H7 (cell line): ENCODE results near the gene LRRC74A. TPM values are rescaled to one million over a fixed set of nuclear protein-coding genes. Genes with fewer than 3 reads are reported as not detected.

ENCODE experiments used
- DNase-seq: peaks from one replicate; pipeline ENCODE4 v3.0.0; 2012
- H3K27me3 ChIP-seq: 2 replicates; pipeline ENCODE4 v1.6.0; 2011; ENCODE audit warnings: mild to moderate bottlenecking, low read length; ENCODE audit not compliant: control insufficient read depth, insufficient read depth
- H3K36me3 ChIP-seq: replicated peaks from 2 replicates; pipeline ENCODE4 v1.5.1; 2011; ENCODE audit warnings: low read length; ENCODE audit not compliant: control insufficient read depth, insufficient read depth
- H3K4me3 ChIP-seq: 2 replicates; pipeline ENCODE4 v1.5.1; 2011; ENCODE audit warnings: low read depth, mild to moderate bottlenecking, control low read depth, low read length, moderate library complexity; ENCODE audit not compliant: insufficient read depth
- total RNA-seq: library from RNA; depleted of rRNA; stranded (reverse); fragments of >200 nt; shearing (Covaris generic); gene quantifications from 2 replicates; pipeline ENCODE4 v1.2.3, GENCODE V29; 2014

LRRC74A gene
- total RNA-seq, 1 experiment from 2014 or later = not detected

- Histone ChIP-seq H3K36me3 (peaks cover 23% of the 10 kb centered on the region), H3K27me3 (no peaks in the 10 kb centered on the region), H3K4me3 (no peak overlapping the region)
- peak; percentile 98 for DNase-seq
These were observed 41.3 kb upstream of the LRRC74A start for GRCh38 chr14:76784881-76785280.

- peaks cover 30% of the 10 kb centered on the region for H3K36me3 ChIP-seq
- no peak overlapping the region for H3K4me3 ChIP-seq
- no peaks in the 10 kb centered on the region for H3K27me3 ChIP-seq
- DNase-seq = no peak
These were observed 39.6 kb upstream of the LRRC74A start for GRCh38 chr14:76786601-76787000.

GRCh38 chr14:76792422-76792821, 33.8 kb upstream of the LRRC74A start:
- H3K4me3 ChIP-seq = no peak overlapping the region
- H3K27me3 ChIP-seq = no peaks in the 10 kb centered on the region
- H3K36me3 ChIP-seq = peaks cover 17% of the 10 kb centered on the region
- DNase-seq = no peak

GRCh38 chr14:76793324-76793723, 32.9 kb upstream of the LRRC74A start:
- no peak overlapping the region for H3K4me3 ChIP-seq
- no peak for DNase-seq
- peaks cover 14% of the 10 kb centered on the region for H3K36me3 ChIP-seq
- H3K27me3 ChIP-seq = no peaks in the 10 kb centered on the region

GRCh38 chr14:76793956-76794355, 32.3 kb upstream of the LRRC74A start:
- H3K36me3 ChIP-seq = peaks cover 12% of the 10 kb centered on the region
- H3K4me3 ChIP-seq = no peak overlapping the region
- no peaks in the 10 kb centered on the region for H3K27me3 ChIP-seq
- no peak for DNase-seq

- Histone ChIP-seq H3K4me3 (no peak overlapping the region), H3K27me3 (no peaks in the 10 kb centered on the region), H3K36me3 (peaks cover 44% of the 10 kb centered on the region)
- DNase-seq = no peak
These were observed 19.8 kb upstream of the LRRC74A start for GRCh38 chr14:76806446-76806845.

- no peak overlapping the region for H3K4me3 ChIP-seq
- H3K27me3 ChIP-seq = no peaks in the 10 kb centered on the region
- DNase-seq = no peak
- H3K36me3 ChIP-seq = peaks cover 36% of the 10 kb centered on the region
These were observed 18.2 kb upstream of the LRRC74A start for GRCh38 chr14:76808011-76808410.

- no peaks in the 10 kb centered on the region for H3K27me3 ChIP-seq
- peaks cover 28% of the 10 kb centered on the region for H3K36me3 ChIP-seq
- H3K4me3 ChIP-seq = no peak overlapping the region
- DNase-seq = no peak
These were observed 17.2 kb upstream of the LRRC74A start for GRCh38 chr14:76808990-76809389.

- H3K27me3 ChIP-seq = no peaks in the 10 kb centered on the region
- H3K4me3 ChIP-seq = no peak overlapping the region
- H3K36me3 ChIP-seq = peaks cover 25% of the 10 kb centered on the region
- DNase-seq = no peak
These were observed 15.7 kb upstream of the LRRC74A start for GRCh38 chr14:76810525-76810924.

- H3K36me3 ChIP-seq = peaks cover 24% of the 10 kb centered on the region
- peak; percentile 50 for DNase-seq
These were observed 15.2 kb upstream of the LRRC74A start for GRCh38 chr14:76810953-76811400.

GRCh38 chr14:76811561-76811960, 14.6 kb upstream of the LRRC74A start:
- Histone ChIP-seq H3K27me3 (no peaks in the 10 kb centered on the region; the same call in 1 of the 2 replicates), H3K4me3 (peak overlapping the region; percentile 85)
- DNase-seq = no peak

More at GRCh38 chr14:76810953-76811400, 15.2 kb upstream of the LRRC74A start:
- Histone ChIP-seq H3K4me3 (no peak overlapping the region), H3K27me3 (no peaks in the 10 kb centered on the region; the same call in 1 of the 2 replicates)

GRCh38 chr14:76812093-76812421, 14.2 kb upstream of the LRRC74A start:
- Histone ChIP-seq H3K27me3 (no peaks in the 10 kb centered on the region; the same call in 1 of the 2 replicates), H3K36me3 (peaks cover 18% of the 10 kb centered on the region), H3K4me3 (peak overlapping the region; percentile 85)
- DNase-seq = no peak

More at GRCh38 chr14:76811561-76811960, 14.6 kb upstream of the LRRC74A start:
- peaks cover 21% of the 10 kb centered on the region for H3K36me3 ChIP-seq

- Histone ChIP-seq H3K4me3 (peak within 1 kb of the TSS; percentile 85), H3K27me3 (no peaks in the 10 kb centered on the region; the same call in 1 of the 2 replicates), H3K36me3 (peaks cover 12% of the 10 kb centered on the region)
- peak; percentile 97 for DNase-seq
These were observed 13.5 kb upstream of the LRRC74A start, which contains the start of gene ANGEL1 for GRCh38 chr14:76812422-76813383. Gene ANGEL1 (minus strand): TSS chr14:76812882. CDS start chr14:76812827, 55 bp downstream.

- DNase-seq = no peak
- Histone ChIP-seq H3K27me3 (no peaks in the 10 kb centered on the region; the same call in 1 of the 2 replicates), H3K36me3 (no peaks in the 10 kb centered on the region), H3K4me3 (no peak overlapping the region)
These were observed 11.2 kb upstream of the LRRC74A start for GRCh38 chr14:76814726-76815645.
